Measurements from ENCODE around the gene IQCK. TPM values are rescaled to one million over a fixed set of nuclear protein-coding genes. Genes with fewer than 3 reads are reported as not detected.

Gene IQCK
- total RNA-seq, 2 experiments from 2014 or later = 0.73 to 1.1 TPM

DNA sequence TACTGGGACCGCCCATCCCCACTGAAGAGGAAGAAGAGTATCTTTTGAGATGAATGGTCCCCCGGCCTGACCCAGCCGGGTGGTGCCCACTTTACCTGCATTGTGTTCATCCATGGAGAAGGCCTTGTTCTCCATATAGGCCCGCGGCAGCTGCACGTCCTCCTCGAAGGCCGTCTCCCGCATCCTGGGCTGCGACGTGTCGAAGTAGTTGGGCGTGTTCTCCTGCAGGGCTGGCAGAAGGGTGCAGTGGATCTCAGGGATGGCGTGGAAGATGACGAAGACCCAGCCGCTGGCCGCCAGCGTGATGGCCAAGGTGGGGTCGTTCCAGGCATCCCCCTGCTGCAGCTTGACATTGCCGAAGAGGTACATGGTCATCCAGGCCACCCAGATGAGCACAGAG lies 153.7 kb downstream of the IQCK start:
- Mint-ChIP-seq H3K4me1 (no peaks in the 10 kb centered on the region), H3K27ac (no peak overlapping the region), H3K27me3 (no peaks in the 10 kb centered on the region), H3K36me3 (ENCODE audit: low read depth) (no peaks in the 10 kb centered on the region), H3K9me3 (no peaks in the 10 kb centered on the region), H3K4me3 (no peak overlapping the region)
- no peak for DNase-seq
- CTCF ChIA-PET = interaction anchor here (1.1 kb wide), 1 partner anchor 15 kb away, joined by 4 read pairs; no protein-coding TSS in a partner anchor
- POLR2A ChIA-PET = no interaction called here

DNA sequence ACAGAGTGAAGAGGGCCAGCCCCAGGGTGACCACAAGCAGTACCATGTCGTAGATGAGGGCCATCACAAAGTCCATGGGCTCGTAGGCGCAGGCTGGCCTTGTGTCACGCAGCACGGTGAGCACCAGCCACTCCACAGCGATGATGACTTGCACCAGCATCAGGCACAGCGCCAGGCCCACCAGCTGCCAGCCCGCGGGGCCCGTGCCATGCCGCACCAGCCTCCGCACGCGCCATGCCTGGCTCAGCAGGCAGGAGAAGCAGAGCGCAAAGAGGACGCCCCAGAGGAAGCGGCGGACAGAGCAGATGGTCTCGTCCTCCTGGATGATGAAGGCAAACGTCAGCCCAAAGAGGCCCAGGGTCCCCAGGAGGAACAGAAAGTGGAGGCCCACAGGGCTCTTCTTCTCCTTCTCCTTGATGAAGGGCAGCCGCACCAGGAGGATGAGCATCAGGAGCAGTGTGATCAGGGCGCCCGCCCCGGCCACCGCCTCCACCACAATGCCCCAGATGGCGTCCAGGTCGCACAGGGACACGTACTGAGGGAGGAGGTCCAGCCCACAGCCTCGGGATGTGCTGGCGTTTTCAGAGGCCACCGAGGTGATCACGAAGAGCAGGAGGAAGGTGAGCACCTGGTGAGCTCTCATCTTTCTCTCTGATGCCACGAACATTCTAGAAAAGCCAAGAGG lies 154.2 kb downstream of the IQCK start:
- H3K27ac Mint-ChIP-seq = no peak overlapping the region
- H3K36me3 Mint-ChIP-seq (ENCODE audit: low read depth) = no peaks in the 10 kb centered on the region
- H3K9me3 Mint-ChIP-seq = no peaks in the 10 kb centered on the region
- no peaks in the 10 kb centered on the region for H3K27me3 Mint-ChIP-seq
- ChIA-PET CTCF (no interaction called here), POLR2A (no interaction called here)
- H3K4me3 Mint-ChIP-seq = no peak overlapping the region
- no peaks in the 10 kb centered on the region for H3K4me1 Mint-ChIP-seq
- DNase-seq = no peak

DNA sequence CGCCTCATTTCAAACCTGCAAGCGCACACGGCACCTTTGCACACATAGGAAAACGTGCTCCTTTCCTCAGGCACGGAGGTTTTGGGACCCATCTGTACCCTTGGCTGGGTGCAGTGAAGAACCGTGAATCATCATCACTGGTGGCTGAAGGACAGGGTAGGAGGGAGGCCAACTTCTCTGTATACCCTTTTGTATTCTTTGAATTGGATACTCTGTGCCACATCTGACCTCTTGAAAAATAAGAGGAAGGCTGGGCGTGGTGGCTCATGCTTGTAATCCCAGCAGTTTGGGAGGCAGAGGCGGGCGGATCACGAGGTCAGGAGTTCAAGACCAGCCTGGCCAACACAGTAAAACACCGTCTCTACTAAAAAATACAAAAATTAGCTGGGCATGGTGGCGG lies 154.9 kb downstream of the IQCK start:
- Mint-ChIP-seq H3K4me1 (no peaks in the 10 kb centered on the region), H3K27me3 (no peaks in the 10 kb centered on the region), H3K9me3 (no peaks in the 10 kb centered on the region), H3K4me3 (no peak overlapping the region), H3K36me3 (ENCODE audit: low read depth) (no peaks in the 10 kb centered on the region), H3K27ac (no peak overlapping the region)
- DNase-seq = no peak
- ChIA-PET POLR2A (no interaction called here), CTCF (no interaction called here)

GRCh38 chr16:19874026-19874425 lies 156.0 kb downstream of the IQCK start:
- H3K4me1 Mint-ChIP-seq = no peaks in the 10 kb centered on the region
- CTCF ChIA-PET = no interaction called here
- H3K27me3 Mint-ChIP-seq = no peaks in the 10 kb centered on the region
- no peak overlapping the region for H3K4me3 Mint-ChIP-seq
- DNase-seq = no peak
- no peaks in the 10 kb centered on the region for H3K36me3 Mint-ChIP-seq (ENCODE audit: low read depth)
- no peak overlapping the region for H3K27ac Mint-ChIP-seq
- POLR2A ChIA-PET = no interaction called here
- H3K9me3 Mint-ChIP-seq = no peaks in the 10 kb centered on the region

- H3K27me3 Mint-ChIP-seq = no peaks in the 10 kb centered on the region
- POLR2A ChIA-PET = no interaction called here
- no peaks in the 10 kb centered on the region for H3K4me1 Mint-ChIP-seq
- H3K9me3 Mint-ChIP-seq = no peaks in the 10 kb centered on the region
- no peak overlapping the region for H3K4me3 Mint-ChIP-seq
- CTCF ChIA-PET = interaction anchor here (1.0 kb wide), 1 partner anchor 32 kb away, joined by 3 read pairs; no protein-coding TSS in a partner anchor
- no peak for DNase-seq
- no peaks in the 10 kb centered on the region for H3K36me3 Mint-ChIP-seq (ENCODE audit: low read depth)
- no peak overlapping the region for H3K27ac Mint-ChIP-seq
Measured at GRCh38 chr16:19874851-19875546, 156.9 kb downstream of the IQCK start.

GRCh38 chr16:19875900-19876299 lies 157.8 kb downstream of the IQCK start:
- H3K4me3 Mint-ChIP-seq = no peak overlapping the region
- no peaks in the 10 kb centered on the region for H3K9me3 Mint-ChIP-seq
- H3K36me3 Mint-ChIP-seq (ENCODE audit: low read depth) = no peaks in the 10 kb centered on the region
- DNase-seq = no peak
- no peaks in the 10 kb centered on the region for H3K4me1 Mint-ChIP-seq
- ChIA-PET POLR2A (no interaction called here), CTCF (interaction anchor here (1.0 kb wide), 1 partner anchor 32 kb away, joined by 3 read pairs; no protein-coding TSS in a partner anchor)
- H3K27me3 Mint-ChIP-seq = peaks cover under 1% of the 10 kb centered on the region
- no peak overlapping the region for H3K27ac Mint-ChIP-seq

- Mint-ChIP-seq H3K9me3 (no peaks in the 10 kb centered on the region), H3K4me1 (no peaks in the 10 kb centered on the region), H3K27ac (no peak overlapping the region), H3K4me3 (no peak overlapping the region), H3K36me3 (ENCODE audit: low read depth) (no peaks in the 10 kb centered on the region), H3K27me3 (peaks cover 3% of the 10 kb centered on the region)
- ChIA-PET CTCF (interaction anchor here (0.9 to 1.0 kb wide), 2 partner anchors 9 to 31 kb away, joined by 3 read pairs; no protein-coding TSS in a partner anchor), POLR2A (no interaction called here)
- DNase-seq = no peak
Measured at GRCh38 chr16:19876501-19877059, 158.5 kb downstream of the IQCK start.

DNA sequence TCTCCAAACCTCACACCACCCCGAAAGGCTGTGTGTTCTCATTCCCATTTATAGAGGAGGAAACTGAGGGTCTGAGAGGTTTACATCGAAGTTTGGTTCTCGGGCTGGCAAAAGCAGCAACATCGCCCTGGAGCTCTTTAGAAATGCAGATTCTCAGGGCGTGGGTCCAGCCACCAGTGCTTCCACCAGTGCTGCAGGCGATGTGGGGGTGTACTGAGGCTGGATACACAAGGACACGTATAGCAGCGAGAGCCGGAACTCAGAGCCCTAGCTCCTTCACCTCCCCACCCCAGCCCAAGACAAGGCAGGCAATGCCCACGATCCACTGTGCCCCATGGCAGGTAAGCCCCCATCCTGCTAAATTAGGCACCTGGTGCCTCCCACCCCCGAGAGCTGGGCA lies 160.7 kb downstream of the IQCK start:
- ChIA-PET POLR2A (no interaction called here), CTCF (no interaction called here)
- no peak overlapping the region for H3K4me3 Mint-ChIP-seq

DNA sequence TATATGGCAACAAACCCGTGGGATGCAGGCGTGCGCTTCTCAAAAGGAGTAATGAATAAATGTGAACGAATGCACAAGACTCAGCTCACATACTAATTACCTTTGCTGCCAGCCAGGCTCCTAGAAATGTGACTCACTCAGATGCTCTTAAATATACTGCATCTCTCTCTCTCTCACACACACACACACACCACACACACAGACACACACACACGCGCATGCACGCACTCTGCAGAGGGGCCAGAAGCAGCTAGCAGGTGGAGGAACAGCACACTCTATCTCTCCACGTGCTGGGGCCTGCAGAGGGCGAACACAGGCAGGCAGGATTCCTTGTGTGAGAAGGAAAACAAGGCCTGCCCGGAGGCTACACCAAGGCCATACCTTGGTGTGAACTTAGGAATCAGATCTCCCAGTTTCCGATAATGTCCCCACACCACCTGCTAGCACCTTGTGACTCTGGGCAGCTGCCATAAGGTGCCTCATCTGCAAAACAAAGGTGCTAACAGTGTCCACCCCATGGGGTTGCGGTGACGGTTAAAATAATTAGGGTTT lies 161.2 kb downstream of the IQCK start:
- no peak for DNase-seq
- no peaks in the 10 kb centered on the region for H3K4me1 Mint-ChIP-seq
- peaks cover 19% of the 10 kb centered on the region for H3K27me3 Mint-ChIP-seq
- no peaks in the 10 kb centered on the region for H3K9me3 Mint-ChIP-seq
- POLR2A ChIA-PET = no interaction called here
- H3K4me3 Mint-ChIP-seq = no peak overlapping the region
- H3K27ac Mint-ChIP-seq = no peak overlapping the region
- CTCF ChIA-PET = no interaction called here
- H3K36me3 Mint-ChIP-seq (ENCODE audit: low read depth) = no peaks in the 10 kb centered on the region

More for the DNA sequence above, 160.7 kb downstream of the IQCK start:
- Mint-ChIP-seq H3K4me1 (no peaks in the 10 kb centered on the region), H3K36me3 (ENCODE audit: low read depth) (no peaks in the 10 kb centered on the region), H3K9me3 (no peaks in the 10 kb centered on the region), H3K27ac (no peak overlapping the region), H3K27me3 (peaks cover 16% of the 10 kb centered on the region)
- DNase-seq = no peak

DNA sequence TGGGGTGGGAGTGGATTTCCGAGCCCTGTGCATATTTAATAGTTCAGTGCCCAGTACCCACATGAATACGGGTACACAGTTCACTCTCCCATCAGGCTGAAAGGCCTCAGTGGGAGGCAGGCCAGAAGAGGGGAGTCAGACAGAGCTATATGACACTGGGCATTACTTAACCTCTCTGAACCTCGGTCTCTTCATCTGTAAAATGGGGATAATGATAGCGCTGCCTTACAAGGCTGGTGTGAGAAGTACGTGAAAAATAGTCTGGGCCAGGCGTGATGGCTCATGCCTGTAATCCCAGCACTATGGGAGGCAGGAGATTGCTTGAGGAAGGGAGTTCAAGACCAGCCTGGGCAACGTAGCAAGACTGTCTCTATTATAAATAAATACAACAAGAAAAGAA lies 163.0 kb downstream of the IQCK start:
- H3K27me3 Mint-ChIP-seq = peaks cover 31% of the 10 kb centered on the region
- H3K9me3 Mint-ChIP-seq = no peaks in the 10 kb centered on the region
- peaks cover 2% of the 10 kb centered on the region for H3K36me3 Mint-ChIP-seq (ENCODE audit: low read depth)
- CTCF ChIA-PET = no interaction called here
- peaks cover 11% of the 10 kb centered on the region for H3K4me1 Mint-ChIP-seq
- H3K4me3 Mint-ChIP-seq = no peak overlapping the region
- no peak overlapping the region for H3K27ac Mint-ChIP-seq
- POLR2A ChIA-PET = no interaction called here
- no peak for DNase-seq

GRCh38 chr16:19881783-19882182 lies 163.7 kb downstream of the IQCK start:
- Mint-ChIP-seq H3K9me3 (no peaks in the 10 kb centered on the region), H3K4me3 (no peak overlapping the region), H3K27me3 (peaks cover 34% of the 10 kb centered on the region), H3K4me1 (peaks cover 17% of the 10 kb centered on the region), H3K36me3 (ENCODE audit: low read depth) (peaks cover 2% of the 10 kb centered on the region), H3K27ac (no peak overlapping the region)
- no peak for DNase-seq
- ChIA-PET POLR2A (no interaction called here), CTCF (interaction anchor here (1.2 kb wide), 1 partner anchor 26 kb away, joined by 3 read pairs; no protein-coding TSS in a partner anchor)

GRCh38 chr16:19882186-19882585 lies 164.1 kb downstream of the IQCK start:
- POLR2A ChIA-PET = no interaction called here
- CTCF ChIA-PET = interaction anchor here (1.2 kb wide), 1 partner anchor 25 kb away, joined by 3 read pairs; no protein-coding TSS in a partner anchor
- Mint-ChIP-seq H3K27me3 (peaks cover 34% of the 10 kb centered on the region), H3K36me3 (ENCODE audit: low read depth) (peaks cover 2% of the 10 kb centered on the region), H3K4me3 (no peak overlapping the region), H3K4me1 (peaks cover 17% of the 10 kb centered on the region), H3K27ac (no peak overlapping the region), H3K9me3 (no peaks in the 10 kb centered on the region)
- no peak for DNase-seq

- ChIA-PET POLR2A (no interaction called here), CTCF (interaction anchor here (1.2 kb wide), 1 partner anchor 25 kb away, joined by 3 read pairs; no protein-coding TSS in a partner anchor)
- no peak overlapping the region for H3K4me3 Mint-ChIP-seq
- no peak for DNase-seq
- H3K27me3 Mint-ChIP-seq = peaks cover 34% of the 10 kb centered on the region
- H3K4me1 Mint-ChIP-seq = peaks cover 17% of the 10 kb centered on the region
- H3K9me3 Mint-ChIP-seq = no peaks in the 10 kb centered on the region
- peaks cover 2% of the 10 kb centered on the region for H3K36me3 Mint-ChIP-seq (ENCODE audit: low read depth)
- no peak overlapping the region for H3K27ac Mint-ChIP-seq
Measured at GRCh38 chr16:19882646-19883045, 164.6 kb downstream of the IQCK start.
